ENCODE measurements around the gene ITGB3BP.

Gene ITGB3BP

GRCh38 chr1:63414691-63415365 is 108.2 kb downstream of the ITGB3BP start:
- DNase-seq = peak in 1 of 4 experiments; percentile 2

GRCh38 chr1:63413394-63413793 is 109.6 kb downstream of the ITGB3BP start:
- DNase-seq = no peak

GRCh38 chr1:63411066-63411465 is 112.0 kb downstream of the ITGB3BP start:
- DNase-seq = no peak

- DNase-seq = no peak
These were observed 114.7 kb downstream of the ITGB3BP start for GRCh38 chr1:63408331-63408730.

GRCh38 chr1:63407002-63407401 is 116.0 kb downstream of the ITGB3BP start:
- no peak for DNase-seq

GRCh38 chr1:63405987-63406386 is 117.0 kb downstream of the ITGB3BP start:
- no peak for DNase-seq

- no peak for DNase-seq
These were observed 118.0 kb downstream of the ITGB3BP start for GRCh38 chr1:63405021-63405420.

- peak; percentile 3 to 72 (median 50) for DNase-seq
These were observed 119.6 kb downstream of the ITGB3BP start for GRCh38 chr1:63403386-63403785.

- DNase-seq = no peak
These were observed 121.1 kb downstream of the ITGB3BP start for GRCh38 chr1:63401945-63402344.

Measured in suppressor macrophage (primary cell).